Amygdala (tissue), 56 donors: ENCODE measurements around the gene MID1.

ENCODE experiments used
- DNase-seq, 56 donors: peaks; one replicate each; lab custom pipeline; 2025; lab: John Stamatoyannopoulos, UW

MID1 gene

DNA sequence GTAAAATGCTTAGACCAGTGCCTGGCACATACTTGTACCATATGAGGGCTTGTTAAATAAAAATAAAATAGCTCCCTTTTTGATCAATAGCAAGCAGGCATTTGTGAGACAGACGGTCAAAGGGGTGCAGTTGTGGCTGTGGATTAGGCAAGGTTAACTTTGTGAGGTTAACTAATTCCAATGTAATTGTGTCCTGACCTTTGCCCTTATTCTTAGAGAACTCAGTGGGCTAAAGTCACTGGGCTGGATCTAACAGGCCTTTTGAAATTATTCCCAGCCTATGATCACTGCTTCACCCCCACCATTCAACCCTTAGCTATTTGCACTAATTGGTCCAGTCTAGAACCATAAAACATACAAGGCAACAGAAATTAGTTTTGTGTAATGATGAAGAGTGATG, 166.4 kb downstream of the MID1 start:
- no peak for DNase-seq

DNA sequence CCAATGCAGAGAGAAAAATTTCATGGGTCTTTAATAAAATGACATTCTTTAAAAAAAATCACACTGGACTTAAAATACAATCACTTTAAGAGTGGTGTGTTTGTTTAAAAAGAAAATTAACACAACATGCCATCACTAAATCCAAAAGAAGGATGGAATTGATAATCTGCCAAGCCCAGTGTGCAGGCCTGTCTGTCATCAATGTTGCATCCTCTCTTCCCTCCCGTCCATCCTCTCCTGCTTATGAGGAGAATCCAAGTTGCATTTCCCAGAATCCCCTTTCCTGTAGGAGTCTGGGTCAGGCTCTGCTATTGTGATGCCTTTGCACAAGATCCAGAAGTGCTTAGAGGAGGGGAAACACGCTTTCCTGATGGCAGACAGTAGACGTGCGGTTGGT, 169.4 kb downstream of the MID1 start:
- DNase-seq, result no peak

DNA sequence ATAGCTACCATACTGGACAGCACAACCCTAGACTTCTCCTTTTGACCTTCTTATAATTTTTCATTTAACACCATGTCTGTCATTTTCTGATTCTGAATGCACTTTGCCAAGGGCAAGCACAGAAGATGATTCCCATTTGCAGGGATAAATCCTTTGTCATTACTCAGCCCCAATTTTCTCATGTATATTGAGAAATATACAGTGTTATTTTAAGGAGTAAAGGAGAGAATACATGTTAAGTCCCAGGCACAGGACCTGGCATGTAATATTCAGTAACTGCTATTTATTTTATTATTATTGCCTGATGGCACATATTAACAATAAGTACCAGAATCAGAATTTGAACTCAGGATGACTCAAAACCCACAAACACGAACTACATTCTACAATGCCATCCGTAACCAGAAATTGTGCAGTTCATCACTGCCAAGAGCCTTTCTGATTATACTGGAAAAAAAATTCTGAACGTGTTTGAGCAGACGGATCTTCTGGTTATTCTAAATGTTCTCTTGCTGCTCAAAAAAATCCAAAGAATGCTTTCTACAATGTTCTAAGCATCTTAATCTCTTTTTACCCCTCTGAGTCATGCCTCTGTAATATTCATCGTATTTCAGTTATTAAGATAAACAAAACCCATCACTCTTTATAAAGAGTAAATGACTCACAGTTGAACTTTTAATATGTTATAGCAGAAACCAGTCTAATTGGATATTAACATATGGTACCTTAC, 170.0 kb downstream of the MID1 start:
- no peak for DNase-seq

DNA sequence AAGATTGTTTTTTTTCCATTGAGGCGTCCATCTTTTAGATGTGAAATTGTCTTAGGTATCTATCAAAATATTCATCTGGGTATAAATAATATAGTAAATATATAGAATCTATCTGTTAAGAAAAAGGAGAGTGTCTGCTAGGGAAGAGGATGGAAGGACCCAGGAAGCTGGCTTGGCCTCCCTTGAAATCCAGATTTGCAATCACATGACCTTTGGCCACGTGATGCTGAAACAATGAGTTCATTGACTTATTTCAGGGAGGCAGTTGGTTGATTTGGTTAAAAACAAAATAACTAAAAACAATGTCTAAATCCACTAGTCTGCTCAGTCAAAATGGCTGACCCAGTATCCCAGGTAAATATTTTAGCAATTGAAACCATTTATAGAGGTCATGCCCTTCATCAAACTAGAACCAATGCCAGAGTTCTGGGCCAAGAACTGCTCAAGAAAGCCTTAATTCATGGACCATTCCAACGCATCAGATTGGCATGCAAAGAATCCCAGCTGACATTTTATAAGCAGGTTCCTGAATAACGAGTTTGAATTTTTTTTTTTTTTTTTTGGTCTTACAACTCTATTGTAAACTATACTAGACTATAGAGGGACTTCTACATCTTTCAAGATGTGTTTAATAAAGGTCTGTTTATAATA, 172.7 kb downstream of the MID1 start:
- DNase-seq, result peak in 2 of 56 donors; percentile 0

DNA sequence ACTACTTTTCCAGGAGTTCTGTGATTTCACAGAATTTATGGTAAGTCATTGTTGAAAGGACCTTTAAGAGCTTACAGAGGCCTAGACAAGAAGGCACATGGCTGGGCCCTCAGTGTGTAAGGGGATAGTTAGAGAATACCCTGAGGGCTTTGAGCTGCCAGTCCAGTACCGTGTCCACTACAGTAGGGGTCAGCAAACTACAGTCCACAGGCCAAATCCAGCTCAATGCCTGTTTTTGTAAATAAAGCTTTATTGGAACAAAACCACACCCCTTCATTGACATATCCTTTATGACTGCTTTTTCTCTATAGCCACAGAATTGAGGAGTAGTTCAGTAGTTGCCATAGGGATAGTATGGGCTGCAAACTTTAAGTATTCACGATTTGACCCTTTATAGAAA, 176.2 kb downstream of the MID1 start:
- DNase-seq, result no peak

DNA sequence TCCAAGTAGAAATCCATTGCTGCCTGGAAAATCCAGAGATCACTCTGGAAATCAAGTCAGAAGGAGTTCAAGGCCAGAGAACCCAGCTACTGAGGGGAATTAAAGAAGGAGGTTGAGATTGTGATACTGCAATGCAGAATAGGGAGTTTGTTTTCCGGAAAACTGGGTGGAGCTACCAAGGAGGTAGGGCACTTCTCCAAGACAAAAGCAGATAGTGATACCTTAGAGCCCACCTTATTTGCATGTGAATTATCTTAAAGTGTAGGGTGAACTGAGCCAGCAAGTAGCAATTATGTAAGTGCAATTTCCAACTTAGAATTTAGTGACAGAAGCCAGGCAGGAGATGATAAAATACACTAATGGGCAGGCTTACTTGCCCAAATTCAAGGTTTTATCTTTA, 178.9 kb downstream of the MID1 start:
- DNase-seq, result no peak

DNA sequence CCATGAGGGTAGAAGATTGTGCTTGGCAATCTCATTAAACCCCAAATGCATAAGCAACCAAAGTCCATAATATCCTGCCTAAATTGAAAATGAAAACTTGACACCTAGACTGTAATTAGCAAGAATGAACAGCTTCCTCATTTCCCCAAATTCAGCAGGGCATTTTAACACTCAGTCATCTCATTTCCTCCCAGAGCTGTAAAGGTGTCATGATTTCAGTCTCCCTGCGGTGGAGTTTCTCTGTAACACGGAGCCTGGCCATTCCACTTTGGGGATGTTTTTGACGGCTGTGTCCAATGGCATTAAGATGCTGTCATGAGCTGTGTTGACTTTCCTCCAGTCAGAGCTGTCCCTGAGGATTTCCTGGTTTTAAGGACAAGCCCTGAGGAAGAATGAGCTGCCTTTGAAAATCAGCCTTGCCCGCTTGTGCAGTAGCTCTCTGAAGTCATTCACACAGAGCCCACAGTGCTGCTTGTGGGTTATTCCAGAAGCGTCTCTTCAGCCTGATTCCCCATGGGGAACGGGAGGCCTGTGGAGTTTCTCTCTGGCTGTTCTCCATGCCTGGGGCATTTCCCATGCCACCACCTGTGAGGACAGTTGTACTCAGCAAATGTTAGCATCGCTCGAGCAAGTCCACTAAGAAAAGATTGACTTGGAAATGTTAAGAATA, 187.0 kb downstream of the MID1 start:
- DNase-seq, result no peak

DNA sequence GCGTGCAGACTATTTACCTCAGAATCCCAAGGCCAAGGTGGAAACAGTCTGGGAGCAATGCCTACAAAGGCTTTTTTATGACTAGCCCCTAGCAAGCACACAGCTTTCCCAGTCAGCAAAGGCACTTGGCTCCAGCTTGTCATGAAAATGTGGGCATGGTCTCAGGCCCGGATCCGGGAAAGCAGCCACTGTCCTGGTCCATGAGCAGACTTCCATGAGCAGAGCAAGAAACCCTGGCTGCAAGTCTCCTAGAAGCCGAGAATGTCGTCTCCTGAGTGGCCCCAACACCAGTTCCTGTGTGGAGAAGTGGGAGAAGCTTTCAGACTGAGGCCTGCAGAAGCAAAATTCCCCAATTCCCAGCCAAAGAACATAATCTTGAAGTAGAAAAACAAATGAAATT, 190.5 kb downstream of the MID1 start:
- peak in 6 of 56 donors; percentile 0 to 3 (median 0) for DNase-seq

DNA sequence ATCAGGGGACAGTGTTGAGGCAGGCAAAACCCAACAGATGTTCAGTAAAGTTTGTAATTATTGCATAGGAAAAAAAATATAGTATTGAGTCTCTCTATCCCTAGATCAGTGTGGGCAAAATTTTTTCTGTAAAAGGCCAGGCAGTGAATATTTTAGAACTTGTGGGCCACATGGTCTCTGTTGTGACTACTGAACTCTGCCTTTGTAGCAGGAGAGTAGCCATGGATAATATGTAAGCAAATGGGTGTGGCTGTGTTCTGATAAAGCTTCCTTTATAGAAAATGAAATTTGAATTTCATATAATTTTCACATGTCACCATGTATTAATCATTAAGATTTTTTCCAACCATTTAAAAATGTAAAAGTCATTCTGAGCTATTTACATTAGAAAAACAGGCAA, 193.1 kb downstream of the MID1 start:
- DNase-seq, result no peak

DNA sequence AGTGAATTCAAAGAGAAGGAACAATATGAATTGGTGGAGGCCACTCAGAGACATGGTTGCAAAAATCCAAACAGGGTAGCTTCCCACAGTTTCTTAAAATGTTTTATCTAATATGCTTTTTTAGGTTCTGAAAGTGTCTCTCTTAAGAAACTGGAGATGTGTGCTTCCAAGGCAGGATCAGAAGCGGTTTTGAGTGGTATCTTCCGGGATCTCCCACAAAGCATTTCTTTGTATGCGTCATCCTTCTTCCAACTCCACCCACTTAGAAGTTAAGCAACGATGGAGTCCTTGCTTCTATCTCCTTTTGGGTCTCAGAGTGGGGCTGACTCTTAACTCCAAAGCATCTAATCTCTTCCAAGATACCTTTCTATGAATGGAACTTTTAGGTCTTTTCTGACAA, 196.7 kb downstream of the MID1 start:
- no peak for DNase-seq

DNA sequence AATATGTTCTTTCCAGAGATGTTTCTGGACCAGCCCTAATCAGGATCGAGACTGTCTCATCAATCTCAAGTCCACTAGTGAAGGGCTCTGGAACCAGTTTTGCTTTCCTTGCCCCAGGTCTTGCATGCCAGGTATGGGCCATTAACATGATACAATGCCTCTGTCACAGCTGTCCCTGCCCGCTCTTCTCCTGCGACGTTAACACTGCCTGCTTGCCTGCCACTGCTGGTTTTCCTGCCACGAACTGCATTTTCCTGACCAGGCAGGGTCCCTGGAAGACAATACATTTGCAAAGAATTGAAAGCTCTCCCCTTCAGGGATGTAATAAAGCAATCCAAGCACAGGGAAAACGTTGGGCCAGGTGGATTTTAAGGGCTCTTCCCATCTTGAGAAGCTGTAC, 200.3 kb downstream of the MID1 start:
- DNase-seq, result no peak

DNA sequence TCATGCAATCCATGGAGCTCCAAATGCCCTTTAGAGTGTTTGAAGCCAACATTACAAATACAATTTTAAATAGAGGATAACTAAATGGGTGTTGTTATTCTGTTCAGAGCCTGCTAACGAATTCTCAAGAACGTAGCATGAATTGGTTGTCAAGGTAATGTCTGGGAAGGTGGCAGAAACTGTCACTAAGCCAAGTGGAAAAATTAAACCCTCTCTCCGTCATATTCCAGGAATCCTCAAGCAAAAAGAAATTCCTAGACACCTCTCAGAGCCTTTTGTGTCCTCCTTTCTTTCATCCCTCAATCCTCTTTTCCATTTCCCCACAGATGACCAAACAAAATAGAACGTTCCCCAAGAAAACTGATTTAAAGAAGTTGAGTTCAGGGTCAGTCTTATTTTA, 204.0 kb downstream of the MID1 start:
- no peak for DNase-seq

DNA sequence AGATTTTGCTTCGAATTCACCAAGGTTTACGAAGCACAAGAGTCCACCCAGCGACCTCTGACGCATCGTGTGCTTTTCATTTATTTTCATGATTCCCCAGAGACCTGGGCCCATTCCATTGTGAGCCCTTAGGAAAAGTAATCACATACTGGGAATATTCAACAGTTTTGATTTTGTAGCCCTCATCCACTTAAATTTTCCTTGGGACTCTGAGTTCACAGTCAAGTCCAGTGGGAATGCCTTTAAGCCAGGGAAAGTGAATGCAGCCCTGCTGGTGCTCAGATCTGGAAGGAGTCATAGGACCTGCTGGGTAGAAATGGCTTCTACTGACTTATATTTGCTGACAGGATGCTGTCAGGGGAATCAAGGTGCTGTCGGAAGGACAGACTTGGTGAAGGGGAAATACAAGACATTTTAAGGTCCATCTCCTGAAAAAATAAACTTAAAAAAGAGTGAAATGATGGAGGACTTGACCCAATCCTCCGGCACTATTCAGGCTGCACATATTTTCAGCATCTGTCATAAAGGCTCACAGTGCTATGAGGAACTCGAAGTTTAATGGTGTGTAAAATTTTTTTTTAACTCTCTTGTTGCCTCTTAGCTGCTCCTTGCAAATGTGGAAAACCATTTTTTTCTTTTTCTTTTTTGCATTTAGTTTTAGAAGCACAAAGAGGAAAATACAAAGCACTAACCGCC, 204.9 kb downstream of the MID1 start:
- no peak for DNase-seq

DNA sequence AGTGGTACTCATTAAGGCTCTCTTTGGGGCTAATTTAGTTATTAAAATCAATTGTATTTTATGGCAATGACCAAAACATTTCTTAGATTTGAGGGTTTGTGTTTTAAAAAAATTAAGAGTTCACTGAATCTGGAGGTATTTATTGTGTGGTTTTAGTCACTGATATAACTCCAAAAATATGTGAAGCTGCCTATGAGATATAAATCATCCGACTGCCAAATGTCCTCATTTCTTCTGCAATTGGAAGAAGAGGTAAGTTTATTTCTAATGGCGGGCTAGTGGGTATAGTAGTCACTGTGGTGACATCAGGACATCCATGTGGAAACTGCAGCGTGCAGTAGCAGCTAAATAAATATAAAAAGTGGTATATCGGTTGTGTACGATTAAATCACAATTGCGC, 205.5 kb downstream of the MID1 start:
- DNase-seq, result no peak

DNA sequence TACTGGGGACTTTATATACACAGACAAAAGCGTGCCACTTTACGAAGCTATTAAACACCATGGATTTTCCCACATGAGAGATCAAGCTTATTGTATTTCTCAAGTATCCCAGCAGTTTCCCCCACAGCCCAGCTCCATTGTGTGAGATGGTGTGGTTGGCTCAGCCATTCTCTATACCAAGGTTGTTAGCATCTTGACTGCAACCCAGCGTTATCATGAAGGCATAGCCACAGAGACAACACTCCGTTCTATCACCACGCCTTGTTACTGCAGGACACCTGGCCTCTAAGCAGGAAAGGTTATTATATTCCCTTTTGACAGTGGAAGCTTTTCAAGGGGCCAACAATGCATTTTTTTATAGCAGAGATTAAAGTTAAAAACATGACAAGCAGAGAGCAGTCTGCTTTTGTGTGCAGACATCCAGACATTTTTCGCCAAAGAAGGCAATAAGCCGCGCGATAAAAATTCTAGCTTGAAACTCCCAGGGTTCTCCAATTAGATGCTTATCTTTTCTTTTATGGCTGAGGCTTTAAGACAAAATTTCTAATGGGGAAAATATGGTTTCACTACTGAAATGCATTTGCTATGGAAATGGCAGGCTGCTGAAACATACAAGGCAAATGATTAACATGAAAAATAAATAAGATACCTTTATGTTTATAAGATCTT, 206.1 kb downstream of the MID1 start:
- no peak for DNase-seq

DNA sequence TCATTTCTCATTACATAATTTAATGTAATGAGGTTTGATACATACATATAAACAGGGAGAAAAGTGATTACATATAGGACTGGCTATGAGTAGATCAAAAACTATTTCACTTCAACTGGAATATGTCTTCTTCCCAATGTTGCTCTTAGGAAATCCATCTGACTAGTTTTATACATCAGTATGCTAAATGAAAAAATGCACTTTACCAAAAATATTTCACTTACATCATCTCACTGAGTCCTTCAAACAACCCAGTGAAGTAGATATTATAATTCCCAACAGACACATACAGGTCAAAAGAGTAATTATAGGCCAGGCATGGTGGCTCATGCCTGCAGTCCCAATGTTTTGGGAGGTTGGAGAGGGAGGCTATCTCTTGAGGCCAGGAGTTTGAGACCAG, 215.9 kb downstream of the MID1 start:
- DNase-seq, result no peak

DNA sequence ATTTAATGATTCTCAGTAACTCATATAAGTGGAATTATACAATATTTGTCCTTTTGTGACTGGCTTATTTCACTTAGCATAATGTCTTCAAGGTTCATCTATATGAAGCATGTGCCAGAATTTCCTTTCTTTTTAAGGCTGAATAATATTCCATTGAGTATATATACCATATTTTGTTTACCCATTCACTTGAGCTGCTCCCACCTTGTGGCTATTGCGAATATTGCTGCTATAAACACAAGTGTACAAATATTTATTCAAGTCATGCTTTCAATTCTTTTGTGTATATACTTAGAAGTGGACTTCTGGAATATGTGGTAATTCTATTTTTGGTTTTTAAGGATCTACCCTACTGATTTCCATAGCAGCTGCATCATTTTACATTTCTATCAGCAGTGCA, 219.1 kb downstream of the MID1 start:
- no peak for DNase-seq

DNA sequence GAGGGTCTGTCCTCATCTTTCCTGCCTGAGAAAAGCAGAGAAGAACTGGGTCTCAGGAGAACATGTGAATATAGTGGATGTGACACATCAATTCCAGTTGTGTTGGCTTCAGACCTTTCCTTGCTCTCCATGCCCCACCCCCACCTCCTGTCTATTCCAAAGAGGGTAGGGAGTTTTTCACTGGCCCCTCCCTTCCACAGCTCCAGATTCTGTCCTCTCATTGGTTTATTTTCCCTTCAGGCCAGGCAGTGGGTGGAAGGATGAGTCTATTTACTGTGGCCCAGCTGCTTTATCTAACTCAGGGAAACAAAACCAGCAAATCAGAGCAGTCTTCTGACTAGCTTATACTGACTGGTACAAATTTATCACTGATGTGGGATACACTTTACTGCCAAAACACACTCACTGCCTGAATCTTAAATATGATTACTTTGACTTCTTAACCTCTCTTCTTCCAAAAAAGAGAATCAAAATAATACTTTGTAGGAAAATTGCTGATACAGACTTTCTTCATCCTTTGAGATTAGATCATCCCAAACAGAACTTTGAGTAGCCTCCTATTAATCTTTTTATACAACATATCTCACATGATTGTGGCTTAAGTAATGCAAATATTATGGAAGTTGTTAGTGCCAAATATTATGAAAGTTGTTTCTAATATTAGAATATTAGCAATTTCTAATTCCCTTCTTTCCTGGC, 221.2 kb downstream of the MID1 start:
- no peak for DNase-seq

DNA sequence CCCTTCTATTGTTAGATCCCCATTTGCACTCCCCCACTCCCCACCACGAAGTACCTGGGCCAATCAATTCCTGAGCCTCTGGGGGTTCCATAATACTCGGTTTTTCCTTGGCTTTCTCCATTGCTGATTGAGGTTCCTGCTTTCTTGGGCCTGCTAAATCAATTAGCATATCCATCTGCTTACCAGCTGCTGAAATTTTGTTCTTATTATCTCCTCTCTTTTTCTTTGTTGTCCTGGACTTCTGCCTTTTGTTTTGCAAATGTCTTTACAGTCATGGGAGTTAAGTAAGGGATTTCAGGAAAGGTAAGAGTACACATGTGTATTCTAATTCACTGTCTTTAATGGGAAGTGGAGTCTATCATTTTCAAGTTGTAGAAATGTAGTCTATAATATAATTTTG, 222.2 kb downstream of the MID1 start:
- no peak for DNase-seq

DNA sequence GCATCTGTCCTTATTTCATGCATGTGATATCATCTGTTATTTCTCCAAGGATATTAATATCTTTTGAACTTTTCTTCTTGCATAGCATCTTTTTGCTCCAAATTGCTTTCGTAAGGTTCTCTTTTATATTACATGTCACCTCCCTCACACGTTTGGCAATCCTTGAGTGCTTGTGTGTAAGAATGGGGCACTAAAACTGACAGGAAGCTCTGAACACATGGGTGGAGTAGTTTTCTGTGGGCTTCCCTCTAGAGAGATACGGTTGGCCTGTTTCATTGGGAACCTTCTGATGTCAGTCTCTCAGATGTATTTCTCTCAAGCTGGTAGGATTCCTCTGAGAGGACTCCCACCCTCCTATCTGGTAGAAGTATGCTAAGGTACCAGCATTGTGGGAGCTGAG, 223.0 kb downstream of the MID1 start:
- DNase-seq, result no peak
